ENCODE results near the gene AQP12A. TPM values are rescaled to one million over a fixed set of nuclear protein-coding genes. Genes with fewer than 3 reads are reported as not detected.

AQP12A gene
- total RNA-seq, 1 donor from 2014 or later = not detected

Other genes starting within 250 kb of the AQP12A start
- gene ANKMY1, start 133.9 kb upstream of the AQP12A start, total RNA-seq = 30.7 TPM
- gene DUSP28, start 131.5 kb upstream of the AQP12A start, total RNA-seq = 4.5 TPM
- gene RNPEPL1, start 123.4 kb upstream of the AQP12A start, total RNA-seq = 38.8 TPM
- 37.2 TPM for gene CAPN10, start 105.1 kb upstream of the AQP12A start, total RNA-seq
- 3.2 TPM for gene GPR35, start 66.4 kb upstream of the AQP12A start, total RNA-seq
- not detected for gene AQP12B, start 9.0 kb upstream of the AQP12A start, total RNA-seq
- gene KIF1A, start 128.4 kb downstream of the AQP12A start, total RNA-seq = 123 TPM
- not detected for gene AGXT, start 177.0 kb downstream of the AQP12A start, total RNA-seq
- gene MAB21L4, start 204.3 kb downstream of the AQP12A start, total RNA-seq = not detected
- gene CROCC2, start 214.5 kb downstream of the AQP12A start, total RNA-seq = 0.18 TPM